Lung (tissue), 12 donors: ENCODE results near the gene STX3. TPM values are rescaled to one million over a fixed set of nuclear protein-coding genes. Genes with fewer than 3 reads are reported as not detected.
"Not testable (repeated sequence)": the region's sequence is repeated elsewhere in the genome, so short reads cannot be mapped to it uniquely, and the experiment has no call there.

Experiments
- ATAC-seq: fragments of 200-7000 bp; cut with Tn5 transposase; one replicate; pipeline ENCODE4 v1.9.1; 2020; ENCODE audit warnings: moderate number of reproducible peaks; ENCODE audit not compliant: insufficient read depth, low FRiP score
- DNase-seq, 3 donors: peaks; one replicate each; pipeline ENCODE4 v3.0.0-alpha.2; 2013 to 2017
- H3K27ac ChIP-seq, 2 donors: one replicate each; pipeline ENCODE4 v1.5.1; 2013; ENCODE audit warnings: mild to moderate bottlenecking in 2 of 2, moderate library complexity in 2 of 2, control low read depth in 1 of 2, inconsistent platforms in 1 of 2, low read depth in 1 of 2, low read length in 1 of 2
- H3K27me3 ChIP-seq, 3 donors: one replicate each; pipeline ENCODE4 v1.5.1; 2013; ENCODE audit warnings: low read length in 2 of 3; ENCODE audit not compliant: control insufficient read depth in 3 of 3, insufficient read depth in 3 of 3
- H3K36me3 ChIP-seq, 4 donors: one replicate each; pipeline ENCODE4 v1.5.1; 2013; ENCODE audit warnings: low read length in 4 of 4, mild to moderate bottlenecking in 1 of 4, moderate library complexity in 1 of 4; ENCODE audit not compliant: control insufficient read depth in 4 of 4, insufficient read depth in 4 of 4
- H3K4me1 ChIP-seq, 5 donors: one replicate each; pipeline ENCODE4 v1.5.1; 2013; ENCODE audit warnings: low read length in 5 of 5, mild to moderate bottlenecking in 2 of 5, moderate library complexity in 1 of 5; ENCODE audit not compliant: control insufficient read depth in 5 of 5, insufficient read depth in 5 of 5
- H3K4me3 ChIP-seq: one replicate; pipeline ENCODE4 v1.5.1; 2013; ENCODE audit warnings: mild to moderate bottlenecking, control low read depth, moderate library complexity
- H3K9ac ChIP-seq, 2 donors: one replicate each; pipeline ENCODE4 v1.5.1; 2013; ENCODE audit warnings: low read length in 2 of 2, control low read depth in 1 of 2; ENCODE audit not compliant: insufficient read depth in 1 of 2
- H3K9me3 ChIP-seq, 4 donors: one replicate each; pipeline ENCODE4 v1.5.1; 2013; ENCODE audit warnings: low read length in 3 of 4, mild to moderate bottlenecking in 1 of 4, moderate library complexity in 1 of 4; ENCODE audit not compliant: control insufficient read depth in 4 of 4, insufficient read depth in 3 of 4
- whole genome bisulfite sequencing, 2 donors: extraction: QIAGEN DNeasy Blood & Tissue Kit; methylation state at CpG; one replicate each; pipeline ENCODE4 v1.1.7; 2013; 5-methylcytosine and 5-hydroxymethylcytosine counted together
- polyA plus RNA-seq, 2 donors: library from polyadenylated mRNA; stranded (reverse); fragments of 200-250 nt; gene quantifications; one replicate each; pipeline ENCODE4 v1.2.1, GENCODE V29; 2013
- total RNA-seq, 2 donors: library from RNA; depleted of rRNA in 1 of 2; stranded (reverse); fragments of >200 nt in 1 of 2; gene quantifications; one replicate each; pipeline ENCODE4 v1.2.1, GENCODE V29; 2014 to 2021
- TF ChIP-seq, protein P1 (sequence below): IDR thresholded peaks from 2 replicates; pipeline ENCODE4 v1.5.1; 2012; ENCODE audit warnings: mild to moderate bottlenecking; ENCODE audit errors: control extremely low read depth, extremely low read depth
- donor health status: control.
- donor health status: control.
- donor health status: Bipolar disorder and iron deficiency.
- donor health status: healthy.
- donor health status: DM: yes; HTN: yes; CAD: no.

STX3 gene
- total and polyA plus RNA-seq, 4 donors: 38.9 to 61.5 (median 47.0) TPM

GRCh38 chr11:59842316-59842715 lies 87.1 kb downstream of the STX3 start:
- no peak for DNase-seq
- no peaks in the 10 kb centered on the region for H3K27me3 ChIP-seq

GRCh38 chr11:59845399-59845798 lies 90.2 kb downstream of the STX3 start, which contains the start of gene CBLIF:
CBLIF (minus strand) TSS chr11:59845499; CDS start chr11:59845453, 46 bp downstream.
- Histone ChIP-seq H3K4me3 (no peak within 1 kb of the TSS), H3K27ac (no peak within 1 kb of the TSS), H3K36me3 (no peaks in the 10 kb centered on the region), H3K9ac (no peak within 1 kb of the TSS), H3K9me3 (no peaks in the 10 kb centered on the region), H3K27me3 (no peaks in the 10 kb centered on the region), H3K4me1 (no peaks in the 10 kb centered on the region)
- TF ChIP-seq, protein P1, sequence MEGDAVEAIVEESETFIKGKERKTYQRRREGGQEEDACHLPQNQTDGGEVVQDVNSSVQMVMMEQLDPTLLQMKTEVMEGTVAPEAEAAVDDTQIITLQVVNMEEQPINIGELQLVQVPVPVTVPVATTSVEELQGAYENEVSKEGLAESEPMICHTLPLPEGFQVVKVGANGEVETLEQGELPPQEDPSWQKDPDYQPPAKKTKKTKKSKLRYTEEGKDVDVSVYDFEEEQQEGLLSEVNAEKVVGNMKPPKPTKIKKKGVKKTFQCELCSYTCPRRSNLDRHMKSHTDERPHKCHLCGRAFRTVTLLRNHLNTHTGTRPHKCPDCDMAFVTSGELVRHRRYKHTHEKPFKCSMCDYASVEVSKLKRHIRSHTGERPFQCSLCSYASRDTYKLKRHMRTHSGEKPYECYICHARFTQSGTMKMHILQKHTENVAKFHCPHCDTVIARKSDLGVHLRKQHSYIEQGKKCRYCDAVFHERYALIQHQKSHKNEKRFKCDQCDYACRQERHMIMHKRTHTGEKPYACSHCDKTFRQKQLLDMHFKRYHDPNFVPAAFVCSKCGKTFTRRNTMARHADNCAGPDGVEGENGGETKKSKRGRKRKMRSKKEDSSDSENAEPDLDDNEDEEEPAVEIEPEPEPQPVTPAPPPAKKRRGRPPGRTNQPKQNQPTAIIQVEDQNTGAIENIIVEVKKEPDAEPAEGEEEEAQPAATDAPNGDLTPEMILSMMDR: no peak
- WGBS, 2 donors: 74 to 85% methylated on average over 4 of the region's 4 CpGs
- DNase-seq (no peak), ATAC-seq (no peak)

More at GRCh38 chr11:59842316-59842715, 87.1 kb downstream of the STX3 start:
- Histone ChIP-seq H3K9ac (no peak overlapping the region), H3K36me3 (no peaks in the 10 kb centered on the region), H3K9me3 (no peaks in the 10 kb centered on the region), H3K27ac (no peak overlapping the region), H3K4me1 (no peaks in the 10 kb centered on the region), H3K4me3 (no peak overlapping the region)
- TF ChIP-seq, protein P1: no peak
- WGBS, 2 donors: 79 to 86% methylated on average over 12 of the region's 12 CpGs
- no peak for ATAC-seq

GRCh38 chr11:59846556-59846955 lies 91.4 kb downstream of the STX3 start:
- no peak overlapping the region for H3K27ac ChIP-seq
- no peaks in the 10 kb centered on the region for H3K9me3 ChIP-seq
- no peak overlapping the region for H3K4me3 ChIP-seq
- ATAC-seq (no peak), DNase-seq (no peak)
- H3K27me3 ChIP-seq: no peaks in the 10 kb centered on the region
- WGBS, 2 donors: 74 to 86% methylated on average over 5 of the region's 5 CpGs
- TF ChIP-seq, protein P1: no peak
- H3K4me1 ChIP-seq: no peaks in the 10 kb centered on the region
- no peak overlapping the region for H3K9ac ChIP-seq
- no peaks in the 10 kb centered on the region for H3K36me3 ChIP-seq

GRCh38 chr11:59847626-59848025 lies 92.5 kb downstream of the STX3 start:
- DNase-seq (no peak), ATAC-seq (no peak)
- no peak overlapping the region for H3K4me3 ChIP-seq
- H3K9ac ChIP-seq: no peak overlapping the region
- TF ChIP-seq, protein P1: no peak
- no peaks in the 10 kb centered on the region for H3K4me1 ChIP-seq
- WGBS, 2 donors: 71 to 79% methylated on average over 3 of the region's 3 CpGs
- no peaks in the 10 kb centered on the region for H3K27me3 ChIP-seq
- H3K27ac ChIP-seq: no peak overlapping the region
- no peaks in the 10 kb centered on the region for H3K9me3 ChIP-seq
- no peaks in the 10 kb centered on the region for H3K36me3 ChIP-seq

DNA sequence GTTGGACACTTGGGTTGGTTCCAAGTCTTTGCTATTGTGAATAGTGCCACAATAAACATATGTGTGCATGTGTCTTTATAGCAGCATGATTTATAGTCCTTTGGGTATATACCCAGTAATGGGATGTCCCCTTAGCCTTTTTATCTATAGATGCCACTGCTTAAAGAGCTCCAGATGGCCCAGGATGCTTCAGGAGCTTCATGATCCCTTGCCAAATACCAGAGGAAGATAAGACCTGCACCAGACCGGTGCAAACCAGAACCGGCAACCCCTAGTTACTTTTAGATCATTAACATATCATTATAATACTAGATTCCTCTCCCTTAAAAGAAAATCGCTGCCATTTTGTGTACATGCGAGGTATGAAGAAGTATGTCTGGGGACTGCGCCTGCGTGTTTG lies 93.3 kb downstream of the STX3 start:
- H3K27ac ChIP-seq, H3K9me3 ChIP-seq, H3K9ac ChIP-seq, H3K4me1 ChIP-seq, DNase-seq, H3K36me3 ChIP-seq, H3K4me3 ChIP-seq, H3K27me3 ChIP-seq, ATAC-seq: not testable (repeated sequence)
- WGBS, 2 donors: 94 to 97% methylated on average over 6 of the region's 6 CpGs
